Measurements from ENCODE around the gene GART.
"Not testable (repeated sequence)": the region's sequence is repeated elsewhere in the genome, so short reads cannot be mapped to it uniquely, and the experiment has no call there.

Gene GART

DNA sequence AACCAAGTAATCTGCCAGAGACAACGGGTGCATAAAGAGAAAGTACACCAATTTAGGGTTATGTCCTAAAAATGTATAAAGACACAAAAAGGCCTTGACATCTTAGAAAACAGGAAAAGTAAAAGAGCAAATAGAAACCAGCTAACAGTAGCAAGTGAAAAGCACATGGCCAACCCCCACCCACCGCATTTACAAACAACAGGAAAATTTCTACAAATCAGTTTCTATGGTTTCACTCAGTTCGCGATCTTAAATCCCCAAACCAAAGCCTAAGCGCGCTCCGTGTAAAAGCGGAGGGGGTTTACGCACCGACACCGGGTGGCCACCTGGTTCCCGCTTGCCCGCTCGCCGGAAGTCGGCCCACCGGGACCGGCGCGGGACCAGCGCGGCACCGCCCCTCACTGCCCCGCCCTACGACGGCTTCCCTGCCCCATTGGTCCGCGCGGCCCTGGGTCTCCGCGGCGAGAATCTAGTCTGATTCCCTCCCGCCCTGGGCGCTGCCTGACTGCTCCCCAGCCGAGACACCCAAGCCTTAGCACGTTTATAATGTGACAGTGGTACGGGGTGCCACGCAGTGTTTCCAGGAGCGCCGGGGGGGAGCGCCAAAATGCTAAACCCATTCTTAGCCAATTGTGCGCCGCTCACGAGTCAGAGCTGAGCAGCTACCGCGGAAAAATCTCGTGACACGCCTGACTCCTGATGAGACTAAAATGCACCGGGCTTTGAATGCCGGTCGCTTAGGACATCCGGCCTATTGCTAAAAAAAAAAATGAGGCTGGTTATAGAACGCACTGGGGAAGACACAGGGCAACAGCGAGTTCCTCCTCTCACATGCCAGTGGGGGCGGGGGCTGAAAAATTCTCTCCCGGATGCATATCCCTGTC is at the start of gene GART:
Gene GART, minus strand, starts transcription at position 362 of the 884 bp plus-strand sequence. CDS start 2,802 bp downstream, outside the sequence.
- peak; percentile 94 for DNase-seq (ENCODE audit: low read depth)

DNA sequence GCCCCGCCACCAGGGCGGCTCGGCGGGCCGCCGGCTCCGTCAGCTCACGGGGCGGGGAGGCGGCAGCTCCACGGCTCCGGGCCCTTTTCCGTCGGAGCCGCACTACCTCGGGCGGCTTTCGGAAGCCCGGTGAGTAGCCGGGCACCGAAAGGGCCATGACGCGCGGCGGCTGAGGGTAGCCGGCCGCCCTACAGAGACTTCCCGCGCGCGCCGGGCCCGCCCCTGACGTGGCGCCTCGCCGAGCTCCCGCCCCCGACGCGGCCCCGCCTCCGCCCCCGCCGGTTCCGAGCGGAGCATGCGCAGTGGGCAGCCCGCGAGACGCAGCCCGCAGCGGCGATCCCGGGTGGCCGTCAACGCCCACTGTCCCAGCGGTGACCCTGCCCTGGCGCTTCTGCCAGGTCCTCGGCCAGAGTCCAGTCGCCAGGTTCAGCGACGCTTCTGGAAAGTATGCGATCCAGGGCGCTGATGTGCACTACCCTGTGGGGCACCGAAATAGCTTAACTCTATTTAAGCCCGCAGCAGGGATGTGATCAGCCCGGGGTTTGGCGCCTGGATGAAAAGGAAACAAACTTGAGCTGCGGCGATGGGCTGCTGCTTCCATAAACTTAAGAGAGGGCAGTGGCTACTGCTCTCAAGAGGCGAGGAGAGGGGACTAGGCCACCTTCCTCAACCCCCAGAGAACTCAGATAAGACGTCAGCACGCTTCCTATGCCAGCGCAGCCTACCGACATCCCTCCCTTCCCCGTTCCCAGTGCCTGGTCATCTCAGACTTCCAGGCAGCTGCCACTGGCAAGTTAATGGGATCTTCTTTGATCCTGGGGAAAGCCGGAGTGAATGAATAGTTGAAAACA is 46.8 kb upstream of the GART start, which contains the start of gene DONSON:
Gene DONSON, minus strand, starts transcription at position 200 of the 851 bp plus-strand sequence. Its CDS starts 43 bp downstream, at position 157.
- Histone ChIP-seq H3K4me1 (ENCODE audit: control insufficient read depth, insufficient read depth, low read length) (peaks cover 8% of the 10 kb centered on the region), H3K4me3 (ENCODE audit: low read length) (peak within 1 kb of the TSS; percentile 94), H3K9me3 (ENCODE audit: control insufficient read depth, low read length) (no peaks in the 10 kb centered on the region)

More for the DNA sequence above, at the start of gene GART:
- no peaks in the 10 kb centered on the region for H3K27me3 ChIP-seq (replicated peaks; ENCODE audit: control insufficient read depth, insufficient read depth, low read length)
- H3K36me3 ChIP-seq (ENCODE audit: control insufficient read depth, insufficient read depth, low read length, severe bottlenecking) = peaks cover 26% of the 10 kb centered on the region
- peak within 1 kb of the TSS; percentile 96 for H3K4me3 ChIP-seq (ENCODE audit: low read length)
- no peaks in the 10 kb centered on the region for H3K9me3 ChIP-seq (ENCODE audit: control insufficient read depth, low read length)
- H3K9ac ChIP-seq (ENCODE audit: low read length) = peak within 1 kb of the TSS; percentile 98
- peaks cover 26% of the 10 kb centered on the region for H3K4me1 ChIP-seq (ENCODE audit: control insufficient read depth, insufficient read depth, low read length)

DNA sequence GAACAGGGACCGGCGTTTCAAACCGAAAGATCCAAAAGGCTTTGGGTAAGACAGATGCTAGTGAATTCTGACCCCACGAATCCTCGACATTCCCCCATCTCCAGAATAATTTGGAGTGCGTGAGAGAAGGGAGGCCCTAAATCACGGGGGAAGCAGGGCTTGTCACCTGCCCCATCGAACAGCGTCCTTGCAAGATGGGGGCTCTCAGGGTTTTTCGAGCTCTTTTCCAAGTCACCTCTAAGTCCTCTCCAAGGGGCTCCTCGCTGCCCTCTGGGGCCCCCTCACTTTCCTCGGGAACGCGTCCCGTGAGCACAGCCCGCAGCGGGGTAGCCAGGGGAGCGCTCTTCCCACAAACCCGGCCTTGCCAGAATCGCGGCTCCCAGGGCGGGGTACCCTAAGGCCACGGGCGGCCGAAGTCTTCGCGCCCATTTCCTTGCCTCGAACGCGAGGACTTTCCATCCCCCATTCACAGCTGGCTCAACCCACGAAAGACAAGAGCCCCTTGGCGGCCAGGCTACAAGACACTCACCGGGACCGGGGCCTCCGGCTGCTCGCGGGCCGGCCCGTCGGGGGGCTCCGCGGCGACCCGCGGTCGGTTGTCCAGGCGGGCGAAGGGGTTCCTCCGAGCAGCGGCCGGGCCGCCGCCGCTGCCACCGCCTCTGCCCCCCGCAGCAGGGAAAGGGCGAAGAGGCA is 46.0 kb upstream of the GART start:
- Histone ChIP-seq H3K4me3 (ENCODE audit: low read length) (peak overlapping the region; percentile 94), H3K27me3 (replicated peaks; ENCODE audit: control insufficient read depth, insufficient read depth, low read length) (no peaks in the 10 kb centered on the region), H3K9ac (ENCODE audit: low read length) (peak overlapping the region; percentile 88), H3K36me3 (ENCODE audit: control insufficient read depth, insufficient read depth, low read length, severe bottlenecking) (no peaks in the 10 kb centered on the region), H3K4me1 (ENCODE audit: control insufficient read depth, insufficient read depth, low read length) (peaks cover 8% of the 10 kb centered on the region), H3K9me3 (ENCODE audit: control insufficient read depth, low read length) (no peaks in the 10 kb centered on the region)
- peak; percentile 72 for DNase-seq (ENCODE audit: low read depth)

More for the DNA sequence above, 46.8 kb upstream of the GART start, which contains the start of gene DONSON:
- peak; percentile 95 for DNase-seq (ENCODE audit: low read depth)
- Histone ChIP-seq H3K27me3 (replicated peaks; ENCODE audit: control insufficient read depth, insufficient read depth, low read length) (no peaks in the 10 kb centered on the region), H3K9ac (ENCODE audit: low read length) (peak within 1 kb of the TSS; percentile 88), H3K36me3 (ENCODE audit: control insufficient read depth, insufficient read depth, low read length, severe bottlenecking) (no peaks in the 10 kb centered on the region)

DNA sequence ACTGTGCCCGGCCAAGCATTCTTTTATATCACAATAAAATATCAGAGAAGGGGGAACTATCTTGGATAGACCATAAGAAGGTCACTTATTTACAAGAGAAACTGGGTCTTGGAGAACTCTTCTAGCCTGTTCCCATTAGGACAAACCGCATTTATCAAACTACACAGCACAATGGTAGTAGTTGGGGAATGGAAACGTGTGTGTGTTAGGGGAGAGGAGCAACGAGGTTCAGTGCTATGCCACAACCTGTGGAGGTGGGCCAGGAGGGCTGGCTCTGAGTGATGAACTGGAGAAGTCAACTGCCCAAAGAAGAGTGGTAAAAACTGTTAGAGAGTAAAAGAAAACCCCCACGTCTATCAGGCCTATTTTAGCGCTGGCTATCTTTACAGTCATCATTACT is 45.0 kb upstream of the GART start:
- Histone ChIP-seq H3K36me3 (ENCODE audit: control insufficient read depth, insufficient read depth, low read length, severe bottlenecking) (no peaks in the 10 kb centered on the region), H3K4me3 (ENCODE audit: low read length) (no peak overlapping the region), H3K9ac (ENCODE audit: low read length) (no peak overlapping the region), H3K27me3 (replicated peaks; ENCODE audit: control insufficient read depth, insufficient read depth, low read length) (no peaks in the 10 kb centered on the region), H3K4me1 (ENCODE audit: control insufficient read depth, insufficient read depth, low read length) (peaks cover 8% of the 10 kb centered on the region), H3K9me3 (ENCODE audit: control insufficient read depth, low read length) (no peaks in the 10 kb centered on the region)
- DNase-seq (ENCODE audit: low read depth) = no peak

DNA sequence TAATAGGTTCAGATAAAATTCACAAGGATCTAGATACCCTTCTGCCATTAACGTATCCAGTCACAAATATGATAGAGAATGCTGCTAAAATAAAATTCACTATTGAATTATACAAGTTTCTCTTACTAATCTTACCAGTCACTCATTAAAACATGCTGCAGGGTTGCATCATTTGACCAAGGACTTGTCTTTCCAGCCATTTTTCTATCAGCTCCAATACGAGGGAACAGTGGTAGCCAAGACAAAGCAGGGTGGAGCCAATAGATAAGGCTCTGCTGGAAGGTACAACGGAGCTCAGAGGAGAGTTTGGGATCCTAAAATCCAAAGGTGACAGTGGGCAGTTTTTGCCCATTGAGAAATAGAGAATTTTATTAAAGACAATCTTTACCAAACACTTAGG is 42.5 kb upstream of the GART start:
- peaks cover 6% of the 10 kb centered on the region for H3K4me1 ChIP-seq (ENCODE audit: control insufficient read depth, insufficient read depth, low read length)
- no peaks in the 10 kb centered on the region for H3K27me3 ChIP-seq (replicated peaks; ENCODE audit: control insufficient read depth, insufficient read depth, low read length)
- no peak for DNase-seq (ENCODE audit: low read depth)
- H3K9me3 ChIP-seq (ENCODE audit: control insufficient read depth, low read length) = no peaks in the 10 kb centered on the region
- no peak overlapping the region for H3K4me3 ChIP-seq (ENCODE audit: low read length)
- H3K9ac ChIP-seq (ENCODE audit: low read length) = no peak overlapping the region
- no peaks in the 10 kb centered on the region for H3K36me3 ChIP-seq (ENCODE audit: control insufficient read depth, insufficient read depth, low read length, severe bottlenecking)

DNA sequence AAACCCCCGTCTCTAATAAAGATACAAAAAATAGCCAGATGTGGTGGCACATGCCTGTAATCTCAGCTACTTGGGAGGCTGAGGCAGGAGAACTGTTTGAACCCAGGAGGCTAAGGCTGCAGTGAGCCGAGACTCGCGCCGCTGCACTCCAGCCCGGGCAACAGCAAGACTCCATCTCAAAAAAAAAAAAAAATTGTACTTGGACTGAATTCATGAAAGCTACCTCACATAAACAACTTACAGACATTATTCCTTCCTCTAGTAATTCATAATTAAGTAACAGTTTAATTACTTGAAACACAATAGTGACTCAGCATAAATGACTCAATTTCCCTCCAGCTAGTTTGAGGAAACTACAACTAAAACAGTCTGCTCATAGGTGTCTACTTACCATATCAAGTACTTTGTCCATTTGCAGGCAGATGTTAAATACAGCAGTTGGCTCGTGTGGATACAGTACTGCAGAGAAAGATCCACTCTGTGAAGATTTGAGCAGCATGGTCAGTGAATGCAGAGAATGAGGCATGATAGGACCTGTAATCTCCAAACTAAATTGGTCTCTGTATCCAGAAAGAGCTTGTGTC is 37.1 kb upstream of the GART start:
- no peak overlapping the region for H3K4me3 ChIP-seq (ENCODE audit: low read length)
- H3K9ac ChIP-seq (ENCODE audit: low read length) = no peak overlapping the region
- H3K9me3 ChIP-seq (ENCODE audit: control insufficient read depth, low read length) = no peaks in the 10 kb centered on the region
- no peaks in the 10 kb centered on the region for H3K27me3 ChIP-seq (replicated peaks; ENCODE audit: control insufficient read depth, insufficient read depth, low read length)
- DNase-seq (ENCODE audit: low read depth) = no peak
- peaks cover 44% of the 10 kb centered on the region for H3K36me3 ChIP-seq (ENCODE audit: control insufficient read depth, insufficient read depth, low read length, severe bottlenecking)
- peaks cover 23% of the 10 kb centered on the region for H3K4me1 ChIP-seq (ENCODE audit: control insufficient read depth, insufficient read depth, low read length)

DNA sequence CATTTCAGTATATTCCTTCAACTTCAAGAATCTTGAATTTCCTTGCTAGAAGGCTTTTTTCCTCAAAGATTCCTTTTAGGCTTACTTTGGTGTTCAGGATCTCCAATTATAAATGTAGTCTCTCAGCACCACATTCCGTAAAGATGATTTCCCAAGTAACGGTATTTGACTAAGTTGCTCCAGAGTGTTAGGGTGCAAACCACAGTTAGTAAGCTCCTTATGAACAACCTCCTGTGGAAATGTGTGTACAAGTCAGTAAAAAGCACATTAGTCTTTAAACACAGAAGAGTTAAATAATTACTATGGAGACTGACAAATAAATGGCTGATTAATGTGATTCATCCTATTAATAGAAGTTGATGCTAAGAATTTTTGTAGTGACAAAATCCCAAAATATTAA is 36.3 kb upstream of the GART start:
- Histone ChIP-seq H3K4me1 (ENCODE audit: control insufficient read depth, insufficient read depth, low read length) (peaks cover 23% of the 10 kb centered on the region), H3K27me3 (replicated peaks; ENCODE audit: control insufficient read depth, insufficient read depth, low read length) (no peaks in the 10 kb centered on the region), H3K9me3 (ENCODE audit: control insufficient read depth, low read length) (no peaks in the 10 kb centered on the region), H3K4me3 (ENCODE audit: low read length) (no peak overlapping the region), H3K36me3 (ENCODE audit: control insufficient read depth, insufficient read depth, low read length, severe bottlenecking) (peaks cover 52% of the 10 kb centered on the region), H3K9ac (ENCODE audit: low read length) (no peak overlapping the region)
- peak; percentile 13 for DNase-seq (ENCODE audit: low read depth)

DNA sequence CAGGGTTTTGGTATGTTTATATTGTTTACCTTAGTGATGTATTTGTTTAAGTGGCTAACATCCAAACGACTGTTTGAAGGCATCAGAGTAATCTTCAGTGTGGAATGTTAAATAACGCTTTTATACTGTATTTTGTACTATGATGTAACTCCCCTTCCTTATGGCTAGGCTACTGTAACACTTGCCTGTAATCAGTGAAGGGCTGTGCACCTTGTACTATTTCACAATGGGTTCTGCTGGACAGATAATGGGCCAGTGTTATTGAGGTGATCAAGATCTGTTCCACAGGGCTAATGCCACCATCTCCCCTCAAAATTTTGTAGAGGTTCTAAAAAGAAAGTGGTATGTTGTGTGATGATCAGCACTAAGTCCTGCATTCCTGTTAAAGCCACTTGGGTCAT is 34.8 kb upstream of the GART start:
- Histone ChIP-seq H3K4me1 (ENCODE audit: control insufficient read depth, insufficient read depth, low read length) (peaks cover 23% of the 10 kb centered on the region), H3K36me3 (ENCODE audit: control insufficient read depth, insufficient read depth, low read length, severe bottlenecking) (peaks cover 66% of the 10 kb centered on the region)
- not testable (repeated sequence) for H3K9me3 ChIP-seq (ENCODE audit: control insufficient read depth, low read length); H3K27me3 ChIP-seq (replicated peaks; ENCODE audit: control insufficient read depth, insufficient read depth, low read length); H3K4me3 ChIP-seq (ENCODE audit: low read length); DNase-seq (ENCODE audit: low read depth); H3K9ac ChIP-seq (ENCODE audit: low read length)

DNA sequence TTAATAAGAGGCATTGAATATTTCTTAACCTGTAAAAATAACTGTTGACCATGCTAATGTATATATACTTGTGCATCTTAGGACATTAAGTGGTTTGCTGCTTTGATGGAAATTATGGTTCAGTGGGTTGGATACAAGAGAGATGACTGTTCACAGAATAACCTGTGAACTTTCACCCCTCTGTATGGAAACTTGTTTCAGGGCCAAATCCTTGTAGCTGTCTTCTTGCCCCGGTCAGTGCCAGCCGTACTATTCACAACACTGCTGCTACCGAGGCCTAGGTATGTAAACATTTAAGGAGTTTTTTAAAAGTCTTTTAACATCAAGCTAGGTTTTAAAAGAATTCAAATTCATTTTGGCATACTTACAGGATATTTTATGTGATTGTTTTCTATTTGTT is 30.4 kb upstream of the GART start:
- no peak overlapping the region for H3K9ac ChIP-seq (ENCODE audit: low read length)
- H3K27me3 ChIP-seq (replicated peaks; ENCODE audit: control insufficient read depth, insufficient read depth, low read length) = no peaks in the 10 kb centered on the region
- H3K36me3 ChIP-seq (ENCODE audit: control insufficient read depth, insufficient read depth, low read length, severe bottlenecking) = peaks cover 97% of the 10 kb centered on the region
- DNase-seq (ENCODE audit: low read depth) = no peak
- no peaks in the 10 kb centered on the region for H3K9me3 ChIP-seq (ENCODE audit: control insufficient read depth, low read length)
- H3K4me3 ChIP-seq (ENCODE audit: low read length) = no peak overlapping the region
- peaks cover 6% of the 10 kb centered on the region for H3K4me1 ChIP-seq (ENCODE audit: control insufficient read depth, insufficient read depth, low read length)

DNA sequence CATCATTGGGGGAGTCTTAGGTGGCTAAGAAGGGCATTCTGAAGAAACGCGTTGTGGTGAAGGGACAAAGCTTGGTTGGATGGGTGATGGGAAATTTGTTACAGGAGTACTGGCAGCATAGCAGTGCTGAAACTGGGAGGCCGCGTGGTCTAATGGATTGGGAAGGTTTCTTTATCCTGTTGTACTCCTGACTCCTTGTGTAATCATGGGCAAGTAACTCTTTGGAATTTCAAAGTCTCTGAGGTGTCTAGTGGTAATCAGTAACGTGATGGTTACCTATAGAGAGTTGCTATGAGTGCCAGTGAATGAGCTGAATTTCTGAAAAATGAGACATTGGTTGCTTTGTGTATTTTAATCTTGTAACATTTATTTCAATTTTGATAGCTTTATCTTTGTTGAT is 28.1 kb upstream of the GART start:
- Histone ChIP-seq H3K9ac (ENCODE audit: low read length) (no peak overlapping the region), H3K9me3 (ENCODE audit: control insufficient read depth, low read length) (no peaks in the 10 kb centered on the region), H3K4me3 (ENCODE audit: low read length) (no peak overlapping the region), H3K27me3 (replicated peaks; ENCODE audit: control insufficient read depth, insufficient read depth, low read length) (no peaks in the 10 kb centered on the region), H3K4me1 (ENCODE audit: control insufficient read depth, insufficient read depth, low read length) (peaks cover 12% of the 10 kb centered on the region), H3K36me3 (ENCODE audit: control insufficient read depth, insufficient read depth, low read length, severe bottlenecking) (peaks cover 94% of the 10 kb centered on the region)
- DNase-seq (ENCODE audit: low read depth) = no peak
